Dermis blood vessel endothelial cell (primary cell): ENCODE data around the gene RBM7. TPM values are rescaled to one million over a fixed set of nuclear protein-coding genes. Genes with fewer than 3 reads are reported as not detected.
A peak's percentile ranks its signal among the peaks of the same experiment; 100 is the strongest.

Source experiments
- DNase-seq: peaks from one replicate; pipeline ENCODE4 v3.0.0; 2010
- total RNA-seq: library from RNA; depleted of rRNA; stranded (reverse); fragments of >200 nt; gene quantifications from 2 replicates; pipeline ENCODE4 v1.2.3, GENCODE V29; 2014

The RBM7 gene
- total RNA-seq, result 32.2 and 69.9 TPM in 2 replicates

GRCh38 chr11:114400216-114400914 lies at the start of gene RBM7, which contains the start of gene C11orf71:
Gene RBM7 (plus strand): TSS chr11:114400666. CDS start chr11:114400672, 6 bp downstream.
Gene C11orf71 (minus strand): TSS chr11:114400511. CDS start chr11:114400331, 180 bp downstream.
- DNase-seq, result peak; percentile 99

GRCh38 chr11:114353443-114353842 lies 47.0 kb upstream of the RBM7 start:
- no peak for DNase-seq

GRCh38 chr11:114354076-114354475 lies 46.4 kb upstream of the RBM7 start:
- DNase-seq, result peak; percentile 58

GRCh38 chr11:114358716-114359115 lies 41.8 kb upstream of the RBM7 start:
- no peak for DNase-seq

- DNase-seq, result no peak
Measured at GRCh38 chr11:114359342-114359741, 41.1 kb upstream of the RBM7 start.

- no peak for DNase-seq
Measured at GRCh38 chr11:114362326-114362725, 38.1 kb upstream of the RBM7 start.

GRCh38 chr11:114362958-114363357 lies 37.5 kb upstream of the RBM7 start:
- no peak for DNase-seq

GRCh38 chr11:114366331-114367243 lies 33.9 kb upstream of the RBM7 start:
- peak; percentile 23 for DNase-seq

- DNase-seq, result no peak
Measured at GRCh38 chr11:114367244-114367957, 33.1 kb upstream of the RBM7 start.

GRCh38 chr11:114368918-114369680 lies 31.4 kb upstream of the RBM7 start:
- DNase-seq, result no peak

- DNase-seq, result no peak
Measured at GRCh38 chr11:114375052-114375451, 25.4 kb upstream of the RBM7 start.

GRCh38 chr11:114377612-114378267 lies 22.7 kb upstream of the RBM7 start:
- no peak for DNase-seq

GRCh38 chr11:114379394-114380069 lies 20.9 kb upstream of the RBM7 start:
- DNase-seq, result no peak

GRCh38 chr11:114382509-114382908 lies 18.0 kb upstream of the RBM7 start:
- no peak for DNase-seq

GRCh38 chr11:114384487-114384886 lies 16.0 kb upstream of the RBM7 start:
- DNase-seq, result no peak

GRCh38 chr11:114386131-114386530 lies 14.3 kb upstream of the RBM7 start:
- no peak for DNase-seq

- no peak for DNase-seq
Measured at GRCh38 chr11:114386545-114386944, 13.9 kb upstream of the RBM7 start.

- DNase-seq, result no peak
Measured at GRCh38 chr11:114392735-114393667, 7.5 kb upstream of the RBM7 start.

- DNase-seq, result peak; percentile 26
Measured at GRCh38 chr11:114395736-114396135, 4.7 kb upstream of the RBM7 start.

- no peak for DNase-seq
Measured at GRCh38 chr11:114396916-114397315, 3.5 kb upstream of the RBM7 start.
